ENCODE measurements around the gene PEMT.

PEMT gene

GRCh38 chr17:17569691-17570090 lies 21.8 kb downstream of the PEMT start:
- no peak for DNase-seq

- DNase-seq: peak; percentile 70
These were observed 22.7 kb downstream of the PEMT start for GRCh38 chr17:17568772-17569195.

- DNase-seq: no peak
These were observed 23.9 kb downstream of the PEMT start for GRCh38 chr17:17567631-17568030.

- DNase-seq: no peak
These were observed 24.5 kb downstream of the PEMT start for GRCh38 chr17:17566896-17567513.

- no peak for DNase-seq
These were observed 25.8 kb downstream of the PEMT start for GRCh38 chr17:17565471-17566339.

GRCh38 chr17:17564896-17565295 lies 26.6 kb downstream of the PEMT start:
- no peak for DNase-seq

- DNase-seq: no peak
These were observed 27.2 kb downstream of the PEMT start for GRCh38 chr17:17564323-17564722.

GRCh38 chr17:17563530-17563929 lies 28.0 kb downstream of the PEMT start:
- DNase-seq: no peak

- no peak for DNase-seq
These were observed 29.4 kb downstream of the PEMT start for GRCh38 chr17:17562146-17562511.

GRCh38 chr17:17561408-17562145 lies 29.9 kb downstream of the PEMT start:
- no peak for DNase-seq

- DNase-seq: no peak
These were observed 30.5 kb downstream of the PEMT start for GRCh38 chr17:17560975-17561374.

GRCh38 chr17:17560167-17560566 lies 31.3 kb downstream of the PEMT start:
- no peak for DNase-seq

- no peak for DNase-seq
These were observed 32.3 kb downstream of the PEMT start for GRCh38 chr17:17559164-17559563.

GRCh38 chr17:17558431-17558830 lies 33.1 kb downstream of the PEMT start:
- no peak for DNase-seq

GRCh38 chr17:17557796-17558195 lies 33.7 kb downstream of the PEMT start:
- no peak for DNase-seq

GRCh38 chr17:17556671-17557070 lies 34.8 kb downstream of the PEMT start:
- no peak for DNase-seq

GRCh38 chr17:17555906-17556305 lies 35.6 kb downstream of the PEMT start:
- no peak for DNase-seq

- DNase-seq: no peak
These were observed 36.4 kb downstream of the PEMT start for GRCh38 chr17:17555151-17555550.

GRCh38 chr17:17554266-17554665 lies 37.2 kb downstream of the PEMT start:
- DNase-seq: no peak

- no peak for DNase-seq
These were observed 38.0 kb downstream of the PEMT start for GRCh38 chr17:17553217-17554195.

- no peak for DNase-seq
These were observed 38.9 kb downstream of the PEMT start for GRCh38 chr17:17552351-17553216.

GRCh38 chr17:17551361-17551760 lies 40.1 kb downstream of the PEMT start:
- peak; percentile 80 for DNase-seq

All from hematopoietic multipotent progenitor cell treated with erythropoietin and hydrocortisone succinate and interleukin-3 and kit ligand, for 4 days (in vitro differentiated cells).